HG03439 (cell line): ENCODE data around the gene CDKN2B-AS1.
"Not testable (repeated sequence)": the region's sequence is repeated elsewhere in the genome, so short reads cannot be mapped to it uniquely, and the experiment has no call there.

Source experiments
- ATAC-seq: cut with Tn5 transposase; IDR thresholded peaks from one replicate; pipeline ENCODE4 v1.9.1; 2021; ENCODE audit warnings: mild to moderate bottlenecking, moderate library complexity; ENCODE audit not compliant: unreplicated experiment

CDKN2B-AS1 gene

GRCh38 chr9:21994556-21995005 is at the start of gene CDKN2B-AS1:
Gene CDKN2B-AS1, plus strand, starts transcription at chr9:21994791.
- peak; percentile 46 for ATAC-seq

GRCh38 chr9:21945606-21946005 is 49.0 kb upstream of the CDKN2B-AS1 start:
- ATAC-seq = no peak

GRCh38 chr9:21958833-21959232 is 35.8 kb upstream of the CDKN2B-AS1 start:
- ATAC-seq = no peak

GRCh38 chr9:21959268-21959667 is 35.3 kb upstream of the CDKN2B-AS1 start:
- not testable (repeated sequence) for ATAC-seq

GRCh38 chr9:21961569-21961968 is 33.0 kb upstream of the CDKN2B-AS1 start:
- no peak for ATAC-seq

- peak; percentile 83 for ATAC-seq
Measured at GRCh38 chr9:21964925-21965385, 29.6 kb upstream of the CDKN2B-AS1 start.

- peak; percentile 90 for ATAC-seq
Measured at GRCh38 chr9:21965401-21965951, 29.1 kb upstream of the CDKN2B-AS1 start.

- ATAC-seq = no peak
Measured at GRCh38 chr9:21966140-21966851, 28.3 kb upstream of the CDKN2B-AS1 start.

GRCh38 chr9:21967169-21967568 is 27.4 kb upstream of the CDKN2B-AS1 start:
- ATAC-seq = no peak

GRCh38 chr9:21967702-21968101 is 26.9 kb upstream of the CDKN2B-AS1 start:
- no peak for ATAC-seq

- ATAC-seq = no peak
Measured at GRCh38 chr9:21968331-21969010, 26.1 kb upstream of the CDKN2B-AS1 start.

- ATAC-seq = no peak
Measured at GRCh38 chr9:21969011-21969940, 25.3 kb upstream of the CDKN2B-AS1 start.

GRCh38 chr9:21969951-21970799 is 24.4 kb upstream of the CDKN2B-AS1 start:
- no peak for ATAC-seq

- no peak for ATAC-seq
Measured at GRCh38 chr9:21970800-21971640, 23.6 kb upstream of the CDKN2B-AS1 start.

- ATAC-seq = no peak
Measured at GRCh38 chr9:21972361-21972760, 22.2 kb upstream of the CDKN2B-AS1 start.

- ATAC-seq = no peak
Measured at GRCh38 chr9:21974343-21974721, 20.3 kb upstream of the CDKN2B-AS1 start.

- ATAC-seq = peak; percentile 72
Measured at GRCh38 chr9:21974722-21975409, 19.7 kb upstream of the CDKN2B-AS1 start.

- no peak for ATAC-seq
Measured at GRCh38 chr9:21976334-21976875, 18.2 kb upstream of the CDKN2B-AS1 start.
